Keratinocyte (primary cell): ENCODE data around the gene CHD9. TPM values are rescaled to one million over a fixed set of nuclear protein-coding genes. Genes with fewer than 3 reads are reported as not detected.

Experiments
- DNase-seq: peaks from one replicate; pipeline ENCODE4 v3.0.0-alpha.2; 2011; ENCODE audit warnings: low read depth, missing footprints, low spot score
- FAIRE-seq: peaks from 2 replicates; lab custom pipeline; 2011; peaks lifted over from hg19 to GRCh38; lab: Jason Lieb, UNC
- H2AFZ ChIP-seq: 2 replicates; pipeline ENCODE4 v1.6.0; 2012; ENCODE audit warnings: low read length, control low read depth, inconsistent platforms; ENCODE audit not compliant: control insufficient read depth
- H3K27ac ChIP-seq: 2 replicates; pipeline ENCODE4 v1.5.1; 2011; ENCODE audit warnings: low read length; ENCODE audit not compliant: control insufficient read depth, insufficient read depth
- H3K27me3 ChIP-seq: 3 replicates; pipeline ENCODE4 v1.6.0; 2011; ENCODE audit warnings: low read length; ENCODE audit not compliant: control insufficient read depth, insufficient read depth; ENCODE audit errors: extremely low read depth
- H3K36me3 ChIP-seq, 2 experiments: 2 replicates in 1 of 2; 3 replicates in 1 of 2; pipeline ENCODE4 v1.5.1; 2011; ENCODE audit warnings: low read length in 2 of 2, mild to moderate bottlenecking in 1 of 2; ENCODE audit not compliant: control insufficient read depth in 2 of 2, insufficient read depth in 2 of 2; ENCODE audit errors: extremely low read depth in 1 of 2
- H3K4me1 ChIP-seq: 3 replicates; pipeline ENCODE4 v1.5.1; 2011; ENCODE audit warnings: low read length; ENCODE audit not compliant: control insufficient read depth, insufficient read depth; ENCODE audit errors: extremely low read depth
- H3K4me2 ChIP-seq: 3 replicates; pipeline ENCODE4 v1.6.0; 2011; ENCODE audit warnings: low read depth, low read length; ENCODE audit not compliant: control insufficient read depth, insufficient read depth; ENCODE audit errors: extremely low read depth
- H3K4me3 ChIP-seq, 3 experiments: fragments of 200-600 bp in 1 of 3; sonication (generic) in 1 of 3; 2 replicates in 2 of 3; 3 replicates in 1 of 3; pipeline ENCODE4 v1.5.1; 2011 to 2016; ENCODE audit warnings: low read length in 3 of 3, mild to moderate bottlenecking in 3 of 3, control low read depth in 2 of 3, inconsistent platforms in 1 of 3, low read depth in 1 of 3, mixed read lengths in 1 of 3, mixed run types in 1 of 3, moderate library complexity in 1 of 3; ENCODE audit not compliant: control insufficient read depth in 2 of 3, insufficient read depth in 2 of 3; ENCODE audit errors: extremely low read depth in 1 of 3
- H3K79me2 ChIP-seq: 2 replicates; pipeline ENCODE4 v1.6.0; 2012; ENCODE audit warnings: low read length; ENCODE audit not compliant: control insufficient read depth, insufficient read depth
- H3K9ac ChIP-seq: 3 replicates; pipeline ENCODE4 v1.6.0; 2011; ENCODE audit warnings: low read length; ENCODE audit not compliant: control insufficient read depth, insufficient read depth; ENCODE audit errors: extremely low read depth
- H3K9me1 ChIP-seq: 3 replicates; pipeline ENCODE4 v1.6.0; 2011; ENCODE audit warnings: low read length; ENCODE audit not compliant: control insufficient read depth, insufficient read depth; ENCODE audit errors: extremely low read depth
- H3K9me3 ChIP-seq: 2 replicates; pipeline ENCODE4 v1.5.1; 2012; ENCODE audit warnings: low read depth, low read length; ENCODE audit not compliant: control insufficient read depth
- H4K20me1 ChIP-seq: 3 replicates; pipeline ENCODE4 v1.6.0; 2011; ENCODE audit warnings: low read length; ENCODE audit not compliant: control insufficient read depth, insufficient read depth; ENCODE audit errors: extremely low read depth
- EZH2 ChIP-seq: IDR thresholded peaks from one replicate; pipeline ENCODE4 v1.6.1; 2012; ENCODE audit warnings: inconsistent platforms, mild to moderate bottlenecking, low read length, moderate library complexity
- dilution Hi-C: fragments of 300-500 bp; cut with MboI; formaldehyde crosslinking; loops from one replicate; pipeline ENCODE4 v1.7.0; 2020; ENCODE audit warnings: low sequenced_read_pairs; ENCODE audit not compliant: extremely low pct_ligation_motif_present
- polyA plus RNA-seq, 5 experiments: library from polyadenylated mRNA; depleted of rRNA in 3 of 5; stranded (reverse) in 3 of 5; stranded (forward) in 1 of 5; unstranded in 1 of 5; fragments of >200 nt; gene quantifications; 1 replicate in 1 of 5; 2 replicates in 3 of 5; 3 replicates in 1 of 5; pipeline versions ENCODE4 v1.2.1 to v1.2.3, GENCODE V29; 2011 to 2012; ENCODE audit warnings: missing spikeins in 2 of 5, low read depth in 1 of 5, low replicate concordance in 1 of 5
- TF ChIP-seq, protein P1 (sequence below), 3 experiments: IDR thresholded peaks in 1 of 3; conservative IDR thresholded peaks in 1 of 3; optimal IDR thresholded peaks in 1 of 3; 2 replicates in 2 of 3; 3 replicates in 1 of 3; pipeline versions ENCODE3 to v1.5.1; 2011; ENCODE audit warnings: low read length in 3 of 3, mild to moderate bottlenecking in 3 of 3, moderate library complexity in 2 of 3, control low read depth in 1 of 3, inconsistent platforms in 1 of 3; ENCODE audit not compliant: insufficient read depth in 2 of 3; ENCODE audit errors: extremely low read depth in 1 of 3

Gene CHD9
- polyA plus RNA-seq, 1 donor (not counting 4 experiments of a cell fraction or from before 2014, with no cell fraction given), result 32.8 TPM

DNA sequence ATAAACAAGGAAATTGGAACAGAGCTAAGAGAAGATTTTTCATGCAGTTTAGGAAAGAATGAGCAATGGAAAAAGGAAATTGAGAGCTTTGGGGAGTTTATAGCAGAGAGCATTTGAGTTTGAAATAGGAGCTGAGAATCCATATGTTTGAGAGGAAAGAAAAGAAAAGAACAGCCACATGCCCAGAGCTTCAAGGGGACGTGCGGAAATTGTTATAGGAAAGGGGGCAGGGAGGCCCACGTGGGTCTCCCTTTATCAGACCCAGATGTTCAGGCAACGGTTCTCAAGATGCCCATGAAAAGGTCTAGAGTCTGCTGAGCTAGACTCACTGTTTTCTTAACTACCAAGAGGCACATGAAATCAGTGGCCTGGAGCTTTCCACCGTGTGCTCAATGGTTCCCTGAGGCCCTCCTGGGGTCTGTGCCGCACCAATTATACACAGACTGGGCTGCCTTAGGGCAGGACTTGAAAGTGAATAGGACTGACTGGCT, 31.2 kb downstream of the CHD9 start:
- peaks cover 6% of the 10 kb centered on the region for H3K79me2 ChIP-seq
- no peaks in the 10 kb centered on the region for H3K9me3 ChIP-seq
- peak overlapping the region; percentile 78 for H3K27ac ChIP-seq
- no peaks in the 10 kb centered on the region for H3K27me3 ChIP-seq
- H3K9ac ChIP-seq, result peak overlapping the region; percentile 55
- FAIRE-seq (no peak), DNase-seq (no peak)
- no peaks in the 10 kb centered on the region for H4K20me1 ChIP-seq
- peaks cover 71% of the 10 kb centered on the region for H3K4me1 ChIP-seq
- TF ChIP-seq EZH2, result no peak
- TF ChIP-seq, protein P1, sequence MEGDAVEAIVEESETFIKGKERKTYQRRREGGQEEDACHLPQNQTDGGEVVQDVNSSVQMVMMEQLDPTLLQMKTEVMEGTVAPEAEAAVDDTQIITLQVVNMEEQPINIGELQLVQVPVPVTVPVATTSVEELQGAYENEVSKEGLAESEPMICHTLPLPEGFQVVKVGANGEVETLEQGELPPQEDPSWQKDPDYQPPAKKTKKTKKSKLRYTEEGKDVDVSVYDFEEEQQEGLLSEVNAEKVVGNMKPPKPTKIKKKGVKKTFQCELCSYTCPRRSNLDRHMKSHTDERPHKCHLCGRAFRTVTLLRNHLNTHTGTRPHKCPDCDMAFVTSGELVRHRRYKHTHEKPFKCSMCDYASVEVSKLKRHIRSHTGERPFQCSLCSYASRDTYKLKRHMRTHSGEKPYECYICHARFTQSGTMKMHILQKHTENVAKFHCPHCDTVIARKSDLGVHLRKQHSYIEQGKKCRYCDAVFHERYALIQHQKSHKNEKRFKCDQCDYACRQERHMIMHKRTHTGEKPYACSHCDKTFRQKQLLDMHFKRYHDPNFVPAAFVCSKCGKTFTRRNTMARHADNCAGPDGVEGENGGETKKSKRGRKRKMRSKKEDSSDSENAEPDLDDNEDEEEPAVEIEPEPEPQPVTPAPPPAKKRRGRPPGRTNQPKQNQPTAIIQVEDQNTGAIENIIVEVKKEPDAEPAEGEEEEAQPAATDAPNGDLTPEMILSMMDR (optimal IDR thresholded peaks at IDR 0.05 in 1 of 3, IDR thresholded peaks at IDR 0.05 in 1 of 3, conservative IDR thresholded peaks at IDR 0.05 in 1 of 3; ENCODE audit: extremely low read depth in 1 of 3, insufficient read depth in 2 of 3, low read length in 3 of 3), result no peak
- no peak overlapping the region for H3K4me3 ChIP-seq
- no peaks in the 10 kb centered on the region for H3K36me3 ChIP-seq
- H3K4me2 ChIP-seq, result peak overlapping the region; percentile 65
- H3K9me1 ChIP-seq, result no peaks in the 10 kb centered on the region
- no peak overlapping the region for H2AFZ ChIP-seq
- dilution Hi-C loops, result no loop called here

DNA sequence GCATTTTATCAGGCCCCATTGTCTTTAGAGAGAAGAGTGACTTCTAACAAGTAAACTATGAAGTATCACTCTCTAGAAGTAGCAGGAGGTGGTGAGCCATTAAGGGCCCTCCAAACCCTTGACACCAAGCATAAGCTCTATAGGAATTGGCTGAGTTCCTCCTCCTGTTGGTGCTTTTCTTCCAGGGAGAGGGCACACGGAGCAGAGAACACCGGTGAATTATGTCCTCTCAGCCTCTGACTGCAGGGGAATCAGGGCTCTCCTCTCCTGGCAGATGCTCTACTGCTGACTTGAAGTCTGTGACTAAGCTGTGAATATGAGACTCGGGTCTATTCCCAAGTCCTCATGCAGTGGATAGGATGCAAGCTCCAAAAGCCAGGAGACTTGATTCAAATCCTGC, 32.3 kb downstream of the CHD9 start:
- Histone ChIP-seq H3K27ac (peak overlapping the region; percentile 10), H3K4me1 (peaks cover 72% of the 10 kb centered on the region)

More for the DNA sequence above, 32.3 kb downstream of the CHD9 start:
- Histone ChIP-seq H4K20me1 (no peaks in the 10 kb centered on the region), H3K4me3 (no peak overlapping the region), H3K36me3 (no peaks in the 10 kb centered on the region), H3K9ac (no peak overlapping the region), H3K9me1 (no peaks in the 10 kb centered on the region), H3K9me3 (no peaks in the 10 kb centered on the region), H3K79me2 (peaks cover 5% of the 10 kb centered on the region), H3K27me3 (no peaks in the 10 kb centered on the region), H2AFZ (no peak overlapping the region), H3K4me2 (no peak overlapping the region)
- FAIRE-seq (no peak), DNase-seq (no peak)
- TF ChIP-seq EZH2, result no peak
- TF ChIP-seq, protein P1 (optimal IDR thresholded peaks at IDR 0.05 in 1 of 3, IDR thresholded peaks at IDR 0.05 in 1 of 3, conservative IDR thresholded peaks at IDR 0.05 in 1 of 3; ENCODE audit: extremely low read depth in 1 of 3, insufficient read depth in 2 of 3, low read length in 3 of 3), result no peak
- dilution Hi-C loops, result no loop called here
